NB4 (cell line): ENCODE data around the gene THAP7.

Source experiments
- CTCF ChIP-seq: IDR thresholded peaks from one replicate; pipeline ENCODE4 v1.5.1; 2012; ENCODE audit warnings: low read depth, low read length
- MYC ChIP-seq: IDR thresholded peaks from 2 replicates; pipeline ENCODE4 v1.6.1; 2011; ENCODE audit warnings: low read depth, low read length
- POLR2A ChIP-seq: IDR thresholded peaks from 2 replicates; pipeline ENCODE4 v1.6.1; 2011; ENCODE audit warnings: mild to moderate bottlenecking; ENCODE audit not compliant: insufficient read length; ENCODE audit errors: extremely low read depth

GRCh38 chr22:20987375-20987774 is 14.5 kb downstream of the THAP7 start:
- TF ChIP-seq MYC (no peak), CTCF (no peak), POLR2A (no peak)
